CD4-positive, alpha-beta T cell treated with Interleukin-4 for 4 hours (primary cell): ENCODE results near the gene VARS1.

Experiments used
- DNase-seq: peaks from one replicate; pipeline ENCODE4 v3.0.0-alpha.2; 2020

Gene VARS1

DNA sequence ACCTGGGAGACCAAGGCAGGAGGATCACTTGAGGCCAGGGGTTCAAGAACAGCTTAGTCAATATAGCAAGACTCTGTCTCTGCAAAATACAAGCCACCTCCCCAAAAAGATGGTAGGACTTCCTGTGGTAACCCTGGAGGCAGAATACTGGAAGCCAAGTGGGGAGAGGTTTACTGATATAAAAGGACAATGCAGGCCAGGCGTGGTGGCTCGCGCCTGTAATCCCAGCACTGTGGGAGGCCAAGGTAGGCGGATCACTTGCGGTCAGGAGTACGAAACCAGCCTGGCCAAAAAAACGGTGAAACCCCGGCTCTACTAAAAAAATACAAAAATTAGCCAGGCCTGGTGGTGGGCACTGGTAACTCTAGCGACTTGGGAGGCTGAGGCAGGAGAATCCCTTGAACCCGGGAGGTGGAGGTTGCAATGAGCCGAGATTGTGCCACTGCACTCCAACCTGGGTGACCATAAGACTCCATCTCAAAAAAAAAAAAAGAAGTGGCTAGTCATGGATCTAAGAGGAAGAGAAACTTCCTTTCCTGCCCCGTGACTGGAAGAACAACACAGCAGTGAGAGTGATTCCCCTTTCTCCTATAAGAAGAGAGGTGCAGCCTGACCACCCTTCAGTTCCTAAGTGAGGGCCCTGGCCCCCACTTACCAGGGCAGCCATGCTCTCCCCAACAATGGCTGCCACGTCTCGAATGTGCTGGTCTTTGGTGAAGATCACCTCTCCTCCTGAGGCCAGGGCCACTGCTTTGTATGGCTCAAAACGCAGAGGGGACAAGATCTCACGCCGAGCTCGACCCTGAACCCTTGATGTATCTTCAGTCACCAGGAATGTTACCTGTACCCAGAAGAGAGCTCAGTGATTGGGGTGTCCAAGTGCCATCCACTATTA, 26.9 kb downstream of the VARS1 start:
- no peak for DNase-seq

DNA sequence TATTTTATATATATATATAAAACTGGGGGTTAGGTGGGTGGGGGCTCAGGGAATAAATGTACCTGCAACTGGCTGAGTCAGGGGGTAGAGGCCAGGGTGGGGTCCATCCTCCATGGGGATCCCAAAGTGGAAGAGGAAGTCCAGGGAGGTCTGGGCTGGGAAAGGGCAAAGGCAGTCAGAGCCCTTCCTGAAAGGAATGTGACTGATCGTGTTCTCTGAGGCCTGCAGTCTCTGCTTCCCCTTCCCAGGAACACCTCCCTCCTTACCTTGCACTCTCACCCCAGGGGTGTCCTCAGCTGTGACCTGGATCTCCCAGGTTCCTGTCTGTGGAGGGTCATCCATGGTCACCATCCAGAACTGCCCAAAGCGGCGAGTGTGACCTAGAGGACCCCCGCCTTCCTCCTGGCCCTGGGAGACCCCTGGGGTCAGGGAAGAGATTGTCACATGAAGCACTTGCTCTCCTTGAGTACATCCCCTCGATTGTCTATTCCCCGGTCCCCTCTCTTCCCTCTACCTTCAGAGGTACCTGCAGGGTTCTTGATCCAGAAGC, 28.4 kb downstream of the VARS1 start:
- no peak for DNase-seq

DNA sequence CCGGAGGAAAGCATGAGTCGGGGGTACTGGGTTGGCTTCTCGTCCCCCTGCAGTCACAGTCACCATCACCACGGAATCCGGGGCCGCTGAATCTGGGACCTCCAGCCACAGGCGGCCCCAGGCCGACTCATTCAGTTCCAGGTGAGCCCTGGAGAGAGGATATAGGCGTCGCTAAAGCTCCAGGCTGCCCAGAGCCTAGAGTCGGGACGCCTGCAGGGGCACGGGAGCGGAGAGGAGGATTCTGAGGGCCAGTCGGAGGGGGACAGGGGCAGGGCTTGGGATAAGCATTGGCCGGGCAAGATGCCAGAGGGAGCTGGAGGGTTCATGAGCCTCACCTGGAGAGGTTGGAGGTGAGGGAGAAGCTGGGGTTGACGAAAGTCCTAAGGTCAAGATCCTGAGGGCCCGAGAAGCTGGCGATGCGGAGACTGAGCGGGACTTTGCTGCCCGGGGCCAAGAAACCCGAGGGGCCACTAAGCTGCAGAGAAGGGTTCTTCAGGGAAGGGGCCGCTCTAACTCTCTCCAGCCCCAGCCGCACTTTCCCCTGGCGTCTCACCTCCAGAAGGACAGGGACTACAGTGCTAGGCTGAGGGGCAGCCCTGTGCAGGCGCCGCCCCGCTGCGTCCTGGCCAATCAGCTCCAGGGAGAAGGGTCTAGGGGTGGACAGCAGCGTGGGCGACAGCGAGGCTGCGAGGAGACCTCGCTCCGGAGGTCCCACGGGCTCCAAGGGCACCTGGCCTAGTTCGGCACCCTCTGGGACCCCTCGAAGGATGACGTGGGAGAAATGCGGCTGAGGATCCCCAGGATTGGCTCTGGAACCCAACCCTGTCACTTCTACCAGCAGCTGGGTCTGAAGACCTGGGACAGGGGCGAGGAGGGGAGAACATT, 29.4 kb downstream of the VARS1 start:
- no peak for DNase-seq

DNA sequence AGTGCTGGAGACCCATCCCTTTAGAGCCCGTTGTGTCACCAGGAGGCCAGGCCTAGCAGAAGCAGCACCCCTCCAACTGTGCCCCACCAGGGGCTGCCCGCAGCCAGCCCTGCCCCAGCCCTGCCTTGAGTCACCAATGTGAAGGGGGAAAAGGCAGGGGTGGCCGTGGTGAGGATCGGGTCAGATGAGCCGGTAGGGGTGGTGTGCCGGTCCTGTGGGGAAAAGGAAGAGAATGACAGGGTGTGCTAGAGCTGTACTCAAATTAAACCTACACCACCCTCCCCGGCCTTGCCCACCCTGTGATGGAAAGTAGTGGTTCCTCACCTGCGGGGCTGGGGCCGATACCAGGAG, 30.0 kb downstream of the VARS1 start:
- no peak for DNase-seq

DNA sequence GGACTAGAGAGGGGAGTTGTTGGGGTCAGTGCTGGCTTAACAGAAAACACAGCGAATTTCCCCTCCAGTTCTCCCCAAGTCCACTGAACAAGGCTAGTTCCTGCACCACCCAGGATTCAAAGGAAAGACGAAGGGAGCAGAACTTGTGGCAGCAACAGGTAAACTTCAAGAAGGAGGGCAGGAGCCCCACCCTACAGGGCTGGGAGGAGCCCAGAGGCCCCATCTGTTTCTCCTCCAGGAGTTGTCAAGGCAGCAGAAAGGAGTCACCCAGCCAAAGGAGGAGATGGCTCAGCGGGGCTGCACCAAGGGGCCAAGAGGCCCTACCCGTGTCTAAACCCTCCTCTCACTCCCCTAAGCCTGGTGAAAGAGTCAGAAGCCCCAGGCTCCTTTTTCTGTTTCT, 31.4 kb downstream of the VARS1 start:
- no peak for DNase-seq

DNA sequence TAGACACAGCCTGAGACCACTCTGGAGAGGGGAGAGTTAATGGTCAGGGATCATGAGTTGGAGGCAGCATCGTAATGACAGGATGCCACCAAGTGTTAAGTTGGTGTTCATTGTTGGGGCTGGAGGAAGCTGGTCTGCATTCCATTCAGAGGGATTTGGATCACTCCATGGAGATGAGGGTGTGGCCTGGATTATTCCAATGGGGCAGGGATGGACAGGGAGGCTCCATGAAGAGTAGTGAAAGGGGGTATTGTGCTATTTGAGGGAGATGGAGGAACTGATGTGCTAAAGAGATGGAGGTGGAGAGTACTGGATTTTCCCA, 32.0 kb downstream of the VARS1 start:
- no peak for DNase-seq

DNA sequence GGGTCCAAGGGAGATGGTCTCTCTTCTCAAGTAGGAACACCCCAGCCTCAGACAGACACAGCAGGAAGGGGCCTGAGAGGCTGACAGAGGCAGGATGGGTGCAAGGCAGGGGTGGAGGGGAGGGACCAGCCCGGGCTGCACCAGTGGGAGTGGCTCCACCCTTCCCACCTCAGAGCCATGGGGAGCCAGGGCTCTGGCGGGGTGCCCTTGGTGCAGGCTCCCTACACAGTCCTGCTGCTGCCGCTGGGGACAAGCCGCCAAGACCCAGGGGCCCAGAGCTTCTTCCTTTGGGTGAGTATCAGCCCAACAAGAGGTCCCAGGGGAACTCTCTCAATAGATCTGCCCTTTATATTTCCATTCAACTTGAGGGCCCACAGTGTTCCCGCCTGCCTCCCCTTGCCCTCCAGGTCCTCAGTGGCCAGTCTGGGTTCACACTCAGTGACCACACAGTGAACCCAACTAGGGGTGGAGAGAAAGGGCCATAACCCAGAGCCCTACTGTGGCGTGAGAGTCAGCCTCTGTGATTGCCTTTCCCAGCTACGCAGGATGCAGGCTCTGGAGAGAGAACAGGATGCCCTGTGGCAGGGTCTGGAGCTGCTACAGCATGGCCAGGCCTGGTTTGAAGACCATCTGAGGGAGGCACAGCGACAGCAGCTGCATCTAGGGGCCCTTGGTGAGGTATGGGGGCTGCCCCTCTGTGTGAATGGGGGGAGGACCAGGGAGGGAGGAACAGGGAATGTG, 32.5 kb downstream of the VARS1 start:
- DNase-seq: no peak

DNA sequence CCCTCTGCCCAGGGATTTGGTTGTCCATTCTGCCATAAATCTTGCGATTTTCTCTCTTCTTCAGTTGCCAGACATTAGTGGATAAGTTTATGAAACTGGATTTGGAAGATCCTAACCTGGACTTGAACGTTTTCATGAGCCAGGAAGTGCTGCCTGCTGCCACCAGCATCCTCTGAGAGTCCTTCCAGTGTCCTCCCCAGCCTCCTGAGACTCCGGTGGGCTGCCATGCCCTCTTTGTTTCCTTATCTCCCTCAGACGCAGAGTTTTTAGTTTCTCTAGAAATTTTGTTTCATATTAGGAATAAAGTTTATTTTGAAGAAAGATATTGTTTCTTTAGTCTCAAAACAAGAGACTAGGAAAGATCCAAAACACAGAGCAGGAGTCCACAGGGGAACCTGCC, 33.2 kb downstream of the VARS1 start, which contains the start of gene SAPCD1:
Gene SAPCD1 (plus strand): TSS at position 301 of the 400 bp plus-strand sequence. CDS start 399 bp downstream, outside the sequence.
- no peak for DNase-seq

DNA sequence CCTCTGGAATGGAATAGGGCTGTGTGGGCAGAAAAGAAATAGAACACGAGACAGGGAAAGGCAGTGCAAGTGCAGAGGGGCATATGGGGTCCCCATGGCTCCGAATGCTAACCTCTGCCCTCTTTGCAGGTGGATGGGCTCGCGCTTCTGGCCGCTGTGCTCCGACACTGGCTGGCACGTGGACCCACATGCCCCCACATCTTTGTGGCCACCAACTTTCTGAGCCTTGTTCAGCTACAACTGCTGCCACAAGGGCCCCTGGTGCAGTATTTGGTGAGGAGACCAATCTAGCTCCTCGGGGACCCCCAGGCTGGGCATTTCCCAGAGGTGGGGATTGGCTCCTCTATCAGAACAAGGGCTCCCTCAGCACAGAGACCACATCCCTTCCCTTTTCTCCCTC, 34.2 kb downstream of the VARS1 start:
- DNase-seq: no peak

DNA sequence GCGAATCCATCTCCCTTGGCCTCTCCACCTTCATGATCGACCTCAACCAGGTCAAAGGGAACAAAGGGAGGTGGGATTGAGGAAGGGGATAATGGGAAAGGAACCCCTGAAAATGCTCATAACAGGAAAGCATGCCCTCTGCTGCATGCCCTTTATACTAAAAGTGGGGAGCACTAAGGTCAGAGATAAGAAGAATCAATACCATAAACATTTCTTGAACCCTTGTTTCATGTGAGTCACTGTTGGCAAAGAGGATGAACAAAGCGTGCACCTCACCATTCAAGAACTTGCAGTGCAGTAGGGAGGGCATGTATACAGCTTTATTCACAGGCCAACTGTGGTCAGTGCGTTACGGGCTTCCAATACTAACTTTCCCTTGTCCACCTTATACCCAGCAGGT, 34.8 kb downstream of the VARS1 start:
- DNase-seq: no peak

DNA sequence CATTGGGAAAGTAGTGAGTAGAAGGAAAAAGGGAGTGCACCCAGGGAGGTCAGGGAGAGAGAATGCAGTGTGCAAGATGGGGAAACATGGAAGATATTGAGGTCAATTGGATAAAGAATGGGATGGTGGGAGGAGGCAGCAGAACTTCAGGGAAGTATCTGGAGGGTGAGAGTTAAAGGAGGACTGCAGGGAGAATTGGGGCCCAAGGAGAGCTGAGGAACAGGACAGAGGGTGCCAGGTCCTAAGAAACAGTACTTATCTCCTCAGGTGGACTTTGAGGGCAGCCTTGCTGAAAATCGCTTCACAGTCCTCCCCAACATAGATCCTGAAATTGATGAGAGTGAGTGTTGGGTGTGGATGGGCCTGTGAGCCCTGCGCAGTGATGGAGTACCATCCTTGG, 37.3 kb downstream of the VARS1 start:
- no peak for DNase-seq

DNA sequence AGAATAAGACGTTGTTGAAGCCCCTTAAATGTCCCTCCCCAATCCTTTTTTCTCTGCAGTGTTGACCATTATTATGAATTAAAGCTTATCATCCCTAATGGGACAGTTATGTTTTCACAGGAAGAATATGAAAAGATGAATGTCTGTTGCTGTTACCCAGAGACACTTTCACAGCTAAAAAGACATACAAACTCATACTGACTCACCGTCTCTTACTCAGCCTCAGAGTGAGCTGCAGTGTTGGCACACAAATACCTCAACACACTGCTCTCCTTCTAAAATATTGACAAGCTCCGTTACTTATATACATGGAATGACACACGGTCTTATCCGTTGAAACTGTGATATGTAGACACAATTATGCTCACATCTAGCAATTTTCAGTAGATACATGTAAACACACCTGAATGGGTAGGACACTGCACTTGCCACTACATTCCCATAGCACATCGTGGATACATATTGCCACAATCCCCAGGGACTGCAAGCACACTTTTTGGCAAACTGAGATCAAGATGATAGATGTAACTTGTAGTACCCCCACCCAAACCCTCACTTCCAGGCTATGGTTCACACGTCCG, 42.7 kb downstream of the VARS1 start:
- no peak for DNase-seq

DNA sequence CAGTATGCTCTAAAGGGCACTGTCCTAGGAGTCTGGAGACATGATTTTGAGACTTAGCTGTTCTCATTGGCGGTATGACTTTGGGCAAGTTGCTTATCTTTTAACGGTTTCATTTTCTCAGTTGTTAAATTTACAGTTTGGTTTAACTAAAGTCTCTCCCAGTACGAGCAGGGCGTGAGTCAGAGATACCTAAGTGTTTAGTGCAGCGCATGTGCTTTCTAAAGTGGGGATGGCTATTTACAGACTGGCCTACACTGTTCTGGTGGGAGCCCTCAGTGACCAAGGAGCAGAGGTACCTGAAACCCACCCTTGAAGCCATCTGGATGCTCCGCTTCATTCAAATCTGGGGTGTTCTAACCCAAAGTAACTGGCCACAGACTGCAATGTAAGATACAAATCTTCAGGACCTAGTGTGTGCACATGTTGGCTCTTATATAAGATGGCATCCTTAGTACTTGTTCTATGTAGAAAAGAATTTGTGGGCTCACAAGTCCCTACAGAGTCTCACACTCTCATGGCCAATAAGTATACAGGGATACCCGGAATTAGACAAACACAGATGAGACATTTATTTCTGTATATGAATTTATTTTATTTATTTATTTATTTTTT, 45.0 kb downstream of the VARS1 start:
- DNase-seq: no peak

DNA sequence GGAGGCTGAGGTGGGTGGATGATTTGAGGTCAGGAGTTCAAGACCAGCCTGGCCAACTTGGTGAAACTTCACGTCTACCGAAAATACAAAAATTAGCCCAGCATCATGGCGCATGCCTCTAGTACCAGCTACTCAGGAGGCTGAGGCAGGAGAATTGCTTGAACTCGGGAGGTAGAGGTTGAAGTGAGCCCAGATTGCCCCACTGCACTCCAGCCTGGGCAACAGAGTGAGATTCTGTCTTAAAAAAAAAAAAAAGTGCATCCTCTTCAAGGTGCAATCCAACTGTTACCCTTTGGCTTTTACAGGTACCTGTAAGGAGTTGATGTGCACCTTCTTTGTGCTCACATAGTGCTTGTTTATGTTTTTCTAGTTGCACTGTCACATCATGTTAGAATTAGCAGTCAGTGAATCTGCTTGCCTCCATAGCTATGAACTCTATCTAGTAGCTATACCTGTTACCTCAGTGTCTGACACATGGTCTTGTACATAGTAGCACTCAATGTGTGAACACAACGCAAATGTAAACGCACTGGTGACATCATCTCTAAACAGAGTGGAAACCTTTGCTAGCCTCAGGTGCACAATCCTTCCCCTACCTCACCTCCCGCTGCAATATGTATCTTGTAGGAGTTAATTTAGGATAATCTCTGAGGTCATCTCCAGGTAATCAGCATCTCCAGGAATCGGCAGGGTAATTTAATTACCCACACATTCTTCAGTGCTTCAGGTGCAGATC, 46.1 kb downstream of the VARS1 start:
- no peak for DNase-seq
